Hepatocyte (in vitro differentiated cells): Measurements from ENCODE around the gene COPZ2.

Source experiments
- EZH2phosphoT487 ChIP-seq: fragments of 200-600 bp; sonication (generic); IDR thresholded peaks from one replicate; pipeline ENCODE4 v1.6.1; 2018; ENCODE audit warnings: antibody characterized with exemption, mild to moderate bottlenecking, low read depth, moderate library complexity; ENCODE audit not compliant: unreplicated experiment, severe bottlenecking
- TF ChIP-seq, protein P1 (sequence below): fragments of 200-600 bp; sonication (generic); IDR thresholded peaks from 2 replicates; pipeline ENCODE4 v1.5.1; 2016; ENCODE audit warnings: antibody characterized with exemption, mild to moderate bottlenecking; ENCODE audit not compliant: poor library complexity

- TF ChIP-seq, protein P1, sequence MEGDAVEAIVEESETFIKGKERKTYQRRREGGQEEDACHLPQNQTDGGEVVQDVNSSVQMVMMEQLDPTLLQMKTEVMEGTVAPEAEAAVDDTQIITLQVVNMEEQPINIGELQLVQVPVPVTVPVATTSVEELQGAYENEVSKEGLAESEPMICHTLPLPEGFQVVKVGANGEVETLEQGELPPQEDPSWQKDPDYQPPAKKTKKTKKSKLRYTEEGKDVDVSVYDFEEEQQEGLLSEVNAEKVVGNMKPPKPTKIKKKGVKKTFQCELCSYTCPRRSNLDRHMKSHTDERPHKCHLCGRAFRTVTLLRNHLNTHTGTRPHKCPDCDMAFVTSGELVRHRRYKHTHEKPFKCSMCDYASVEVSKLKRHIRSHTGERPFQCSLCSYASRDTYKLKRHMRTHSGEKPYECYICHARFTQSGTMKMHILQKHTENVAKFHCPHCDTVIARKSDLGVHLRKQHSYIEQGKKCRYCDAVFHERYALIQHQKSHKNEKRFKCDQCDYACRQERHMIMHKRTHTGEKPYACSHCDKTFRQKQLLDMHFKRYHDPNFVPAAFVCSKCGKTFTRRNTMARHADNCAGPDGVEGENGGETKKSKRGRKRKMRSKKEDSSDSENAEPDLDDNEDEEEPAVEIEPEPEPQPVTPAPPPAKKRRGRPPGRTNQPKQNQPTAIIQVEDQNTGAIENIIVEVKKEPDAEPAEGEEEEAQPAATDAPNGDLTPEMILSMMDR = no peak
- TF ChIP-seq EZH2phosphoT487 = no peak
These were observed 54.8 kb downstream of the COPZ2 start for GRCh38 chr17:47982645-47983390.
